GM12878 (cell line): ENCODE results near the gene ZC3H7B. TPM values are rescaled to one million over a fixed set of nuclear protein-coding genes. Genes with fewer than 3 reads are reported as not detected.
A peak's percentile ranks its signal among the peaks of the same experiment; 100 is the strongest.

Experiments used
- CEBPZ ChIP-seq: fragments of 150-350 bp; IDR thresholded peaks from 2 replicates; pipeline ENCODE4 v1.6.1; 2016; ENCODE audit warnings: low read depth, low read length
- CUX1 ChIP-seq: IDR thresholded peaks from 2 replicates; pipeline ENCODE4 v1.6.1; 2012; ENCODE audit warnings: improper control_type of control experiment, low read depth, low read length; ENCODE audit not compliant: insufficient replicate concordance
- E2F8 ChIP-seq: fragments of 450-650 bp; IDR thresholded peaks from 2 replicates; pipeline ENCODE4 v1.6.1; 2018; ENCODE audit warnings: mild to moderate bottlenecking, low read depth, moderate library complexity; ENCODE audit not compliant: partially characterized antibody
- ELK1 ChIP-seq: IDR thresholded peaks from 2 replicates; pipeline ENCODE4 v1.6.1; 2012; ENCODE audit warnings: low read depth, low read length, improper control_type of control experiment
- ESRRA ChIP-seq: IDR thresholded peaks from 2 replicates; pipeline ENCODE4 v1.6.1; 2012; ENCODE audit warnings: mild to moderate bottlenecking, low read length, improper control_type of control experiment
- IKZF1 ChIP-seq: fragments of 450-650 bp; conservative IDR thresholded peaks from 2 replicates; pipeline ENCODE4 v1.6.1; 2017; ENCODE audit warnings: antibody characterized with exemption, mild to moderate bottlenecking
- JUNB ChIP-seq: IDR thresholded peaks from 2 replicates; pipeline ENCODE4 v1.6.1; 2016; ENCODE audit warnings: antibody characterized with exemption, mild to moderate bottlenecking
- NBN ChIP-seq: fragments of 450-650 bp; IDR thresholded peaks from 2 replicates; pipeline ENCODE4 v1.6.1; 2016
- NKRF ChIP-seq: fragments of 450-650 bp; conservative IDR thresholded peaks from 2 replicates; pipeline ENCODE4 v1.6.1; 2017; ENCODE audit warnings: mild to moderate bottlenecking, moderate library complexity
- NR2F1 ChIP-seq: fragments of 450-650 bp; conservative IDR thresholded peaks from 2 replicates; pipeline ENCODE4 v1.6.1; 2017; ENCODE audit warnings: mild to moderate bottlenecking
- POLR2AphosphoS5 ChIP-seq: IDR thresholded peaks from 2 replicates; pipeline ENCODE4 v1.6.1; 2011; ENCODE audit warnings: mild to moderate bottlenecking, low read length, inconsistent platforms
- SMAD1 ChIP-seq: fragments of 450-650 bp; IDR thresholded peaks from 2 replicates; pipeline ENCODE4 v1.6.1; 2018; ENCODE audit warnings: mild to moderate bottlenecking, low read depth; ENCODE audit not compliant: partially characterized antibody
- TCF3 ChIP-seq: IDR thresholded peaks from 2 replicates; pipeline ENCODE4 v1.6.1; 2012; ENCODE audit warnings: low read depth, mild to moderate bottlenecking, low read length, borderline replicate concordance; ENCODE audit not compliant: insufficient read depth
- polyA plus RNA-seq, 11 experiments: library from polyadenylated mRNA; depleted of rRNA in 4 of 11; unstranded in 6 of 11; stranded (reverse) in 5 of 11; fragments of >200 nt; fragmentation: Nextera tagmentation in 4 of 11; fragmentation: Illumina TruSeq in 1 of 11; extraction: Ambion mirVana in 4 of 11; extraction: Trizol in 1 of 11; gene quantifications; 1 replicate in 1 of 11; 2 replicates in 10 of 11; pipeline versions ENCODE4 v1.2.1 to v1.2.3, GENCODE V29; 2011 to 2016; ENCODE audit warnings: inconsistent platforms in 2 of 11, missing spikeins in 2 of 11, low read depth in 1 of 11
- total RNA-seq, 4 experiments: library from RNA; depleted of rRNA in 3 of 4; stranded (reverse); fragments of >200 nt in 3 of 4; fragmentation: Illumina TruSeq in 1 of 4; extraction: Trizol in 1 of 4; gene quantifications; 2 replicates each; pipeline versions ENCODE4 v1.2.1 to v1.2.3, GENCODE V29; 2013 to 2021

The ZC3H7B gene
- total and polyA plus RNA-seq, 10 of the 15 experiments (the other 5 are each of a cell fraction or from before 2014, with no cell fraction given): 0.26 to 52.3 (median 22.4) TPM

- TF ChIP-seq CEBPZ (no peak), E2F8 (no peak), NKRF (peak; percentile 99), NR2F1 (peak; percentile 52), CUX1 (no peak), NBN (0 out of 2 replicates have a peak, but pooled peaks have one; percentile 21), POLR2AphosphoS5 (peak; percentile 91), TCF3 (peak; percentile 70; the same call in 1 of the 2 replicates), JUNB (no peak), IKZF1 (peak; percentile 98), SMAD1 (peak; percentile 72), ESRRA (0 out of 2 replicates have a peak, but pooled peaks have one; percentile 40), ELK1 (peak; percentile 76)
These were observed 15.3 kb upstream of the ZC3H7B start, which contains the start of gene RANGAP1 (continued) for GRCh38 chr22:41285820-41286638.
